Esophagus muscularis mucosa (tissue), 3 donors: ENCODE results near the gene BCS1L.

ENCODE experiments used
- POLR2A ChIP-seq: fragments of 450-650 bp; IDR thresholded peaks from one replicate; pipeline ENCODE4 v1.6.1; 2017; ENCODE audit warnings: antibody characterized with exemption, moderate library complexity, mild to moderate bottlenecking, low read depth
- TF ChIP-seq, protein P1 (sequence below), 3 experiments: fragments of 200-600 bp in 2 of 3; fragments of 450-650 bp in 1 of 3; sonication (generic) in 2 of 3; IDR thresholded peaks; one replicate each; pipeline ENCODE4 v1.5.1; 2017 to 2019; ENCODE audit warnings: antibody characterized with exemption in 3 of 3, mild to moderate bottlenecking in 2 of 3, moderate library complexity in 1 of 3

GRCh38 chr2:218618102-218618860 is 41.2 kb upstream of the BCS1L start:
- TF ChIP-seq, protein P1, sequence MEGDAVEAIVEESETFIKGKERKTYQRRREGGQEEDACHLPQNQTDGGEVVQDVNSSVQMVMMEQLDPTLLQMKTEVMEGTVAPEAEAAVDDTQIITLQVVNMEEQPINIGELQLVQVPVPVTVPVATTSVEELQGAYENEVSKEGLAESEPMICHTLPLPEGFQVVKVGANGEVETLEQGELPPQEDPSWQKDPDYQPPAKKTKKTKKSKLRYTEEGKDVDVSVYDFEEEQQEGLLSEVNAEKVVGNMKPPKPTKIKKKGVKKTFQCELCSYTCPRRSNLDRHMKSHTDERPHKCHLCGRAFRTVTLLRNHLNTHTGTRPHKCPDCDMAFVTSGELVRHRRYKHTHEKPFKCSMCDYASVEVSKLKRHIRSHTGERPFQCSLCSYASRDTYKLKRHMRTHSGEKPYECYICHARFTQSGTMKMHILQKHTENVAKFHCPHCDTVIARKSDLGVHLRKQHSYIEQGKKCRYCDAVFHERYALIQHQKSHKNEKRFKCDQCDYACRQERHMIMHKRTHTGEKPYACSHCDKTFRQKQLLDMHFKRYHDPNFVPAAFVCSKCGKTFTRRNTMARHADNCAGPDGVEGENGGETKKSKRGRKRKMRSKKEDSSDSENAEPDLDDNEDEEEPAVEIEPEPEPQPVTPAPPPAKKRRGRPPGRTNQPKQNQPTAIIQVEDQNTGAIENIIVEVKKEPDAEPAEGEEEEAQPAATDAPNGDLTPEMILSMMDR (IDR thresholded peaks at IDR 0.05): no peak
- TF ChIP-seq POLR2A: no peak
